Activated CD8-positive, alpha-beta memory T cell treated with anti-CD3 and anti-CD28 coated beads for 24 hours (primary cell): ENCODE results near the gene METTL2B.
A peak's percentile ranks its signal among the peaks of the same experiment; 100 is the strongest.
"Not testable (repeated sequence)": the region's sequence is repeated elsewhere in the genome, so short reads cannot be mapped to it uniquely, and the experiment has no call there.

Experiments used
- DNase-seq: peaks from one replicate; pipeline ENCODE4 v3.0.0-alpha.2; 2020

The METTL2B gene

DNA sequence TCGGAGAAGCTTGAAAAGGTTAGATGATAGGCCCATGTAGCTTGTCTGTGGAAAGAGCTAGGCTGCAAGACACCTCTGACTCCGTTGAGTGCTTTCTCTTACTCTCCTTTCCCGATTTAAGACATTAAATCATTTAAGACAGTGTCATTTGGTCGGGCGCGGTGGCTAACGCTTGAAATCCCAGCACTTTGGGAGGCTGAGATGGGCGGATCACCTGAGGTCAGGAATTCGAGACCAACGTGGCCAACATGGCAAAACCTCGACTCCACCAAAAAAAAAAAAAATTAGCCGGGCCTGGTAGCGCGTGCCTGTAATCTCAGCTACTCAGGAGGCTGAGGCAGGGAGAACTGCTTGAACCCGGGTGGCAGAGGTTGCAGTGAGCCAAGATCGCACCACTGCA, 52.6 kb downstream of the METTL2B start:
- not testable (repeated sequence) for DNase-seq

DNA sequence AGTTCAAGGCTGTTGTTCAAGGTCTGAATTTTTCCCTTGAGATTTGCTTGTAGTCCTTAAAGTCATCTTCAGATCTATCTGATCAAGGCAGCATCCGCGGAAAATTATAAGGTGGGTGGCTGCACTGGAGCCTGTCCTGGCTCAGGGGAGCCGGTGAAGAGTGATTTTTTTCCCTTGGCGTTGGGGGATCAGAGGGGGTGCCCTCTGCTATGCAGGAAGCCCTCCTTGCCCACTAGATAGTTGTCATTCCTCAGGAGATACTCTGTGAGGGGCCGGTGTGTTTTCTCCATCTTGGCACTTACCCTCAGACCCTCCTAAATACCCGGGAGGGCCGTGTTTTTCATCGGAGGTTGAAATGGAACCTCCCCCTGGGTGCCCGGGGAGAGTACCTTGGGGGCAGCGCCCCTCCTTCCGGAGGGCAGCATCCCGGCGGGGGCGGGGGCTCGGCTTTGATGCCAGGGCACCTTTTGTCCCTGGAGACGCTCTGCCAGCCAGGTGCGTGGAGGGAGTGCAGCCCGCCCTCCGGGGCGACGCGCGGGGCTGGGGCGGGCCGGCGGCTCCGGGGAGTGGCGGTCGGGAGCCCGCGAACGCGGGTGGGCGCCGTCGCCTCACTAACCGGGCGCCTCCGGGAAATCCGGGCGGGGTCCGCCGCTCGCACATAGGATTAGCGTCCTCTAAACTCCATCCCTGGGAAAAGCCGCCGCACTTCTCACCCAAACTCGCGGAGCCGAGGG, 53.7 kb downstream of the METTL2B start:
- peak; percentile 76 for DNase-seq

DNA sequence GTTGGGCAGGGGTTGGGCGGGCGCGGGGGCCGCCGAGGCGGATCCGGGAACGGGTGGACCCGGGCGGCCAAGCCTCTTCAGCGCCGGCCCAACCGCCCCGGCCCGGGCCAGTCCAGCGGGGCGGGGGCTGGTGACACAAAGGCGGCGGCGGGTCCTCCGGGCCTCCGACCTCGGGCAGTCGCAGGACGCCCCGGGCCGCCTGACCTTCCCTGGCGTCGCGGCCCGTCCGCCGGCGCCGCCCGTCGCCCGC, 54.2 kb downstream of the METTL2B start:
- DNase-seq = no peak

DNA sequence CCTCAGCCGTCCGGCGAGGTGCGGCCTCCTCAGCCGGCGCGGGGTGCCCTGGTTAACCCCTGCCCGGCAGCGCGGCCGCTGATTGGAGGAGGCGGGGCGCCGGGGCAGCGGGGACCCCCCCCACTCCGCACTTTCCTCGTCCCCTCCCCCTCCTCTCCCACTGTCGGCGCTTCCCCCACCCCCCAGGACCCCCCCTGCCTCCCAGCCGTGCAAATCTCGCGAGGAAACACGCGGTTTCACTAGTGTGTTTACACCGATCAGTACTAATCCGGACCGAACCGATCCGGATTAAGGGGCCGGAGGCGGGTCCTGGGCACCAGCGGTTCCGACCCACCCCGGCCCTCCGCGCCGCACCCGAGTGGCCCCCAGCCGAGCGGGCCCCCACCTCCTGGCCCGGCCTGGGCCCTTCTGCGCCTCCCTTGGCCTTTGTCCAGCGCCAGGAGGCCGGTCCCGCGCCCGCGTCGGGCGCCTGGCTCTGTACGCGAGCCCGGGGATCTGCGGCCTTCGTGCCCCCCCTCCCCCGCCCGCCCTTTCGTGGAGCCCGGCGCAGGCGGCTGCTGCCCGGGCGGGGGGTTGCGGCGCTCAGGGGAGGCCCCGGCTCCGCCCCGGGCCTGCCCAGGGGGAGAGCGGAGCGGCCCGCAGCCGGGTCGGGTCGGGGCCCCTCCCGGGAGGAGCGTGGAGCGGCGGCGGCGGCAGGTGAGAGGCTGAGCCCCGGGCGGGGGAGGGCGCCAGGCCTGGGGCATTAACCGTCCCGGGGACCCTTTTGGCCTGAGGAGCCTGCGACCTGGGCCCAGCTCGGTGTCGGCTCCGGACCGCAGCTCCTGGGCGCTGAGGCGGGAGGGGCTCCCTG, 54.8 kb downstream of the METTL2B start:
- DNase-seq = peak; percentile 90

DNA sequence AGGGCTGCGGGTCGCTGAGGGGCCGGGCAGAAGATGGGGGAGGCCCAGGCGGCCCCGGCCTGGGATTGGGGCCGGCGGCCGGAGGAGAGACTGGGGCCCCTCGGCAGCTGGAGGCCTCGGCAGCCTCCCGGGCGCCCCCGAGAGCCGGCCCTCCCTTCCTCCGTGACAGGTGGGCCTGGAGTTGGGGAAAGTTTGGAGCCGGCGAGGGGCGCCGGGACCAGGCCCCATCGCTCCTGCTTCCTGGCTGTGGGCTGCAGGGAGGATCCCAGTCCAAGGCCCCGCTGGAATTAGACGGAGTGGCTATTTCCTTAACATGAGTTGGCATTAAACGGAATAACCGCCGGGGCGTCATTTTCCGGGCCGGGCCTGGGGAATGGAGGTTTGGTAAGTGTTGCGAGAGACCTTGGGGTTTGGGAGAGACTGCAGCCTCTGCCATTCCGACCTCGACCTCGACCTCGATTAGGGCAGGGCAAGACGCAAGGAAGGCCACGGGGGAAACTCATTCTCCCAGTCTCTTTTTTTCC, 55.5 kb downstream of the METTL2B start:
- DNase-seq = peak; percentile 76

DNA sequence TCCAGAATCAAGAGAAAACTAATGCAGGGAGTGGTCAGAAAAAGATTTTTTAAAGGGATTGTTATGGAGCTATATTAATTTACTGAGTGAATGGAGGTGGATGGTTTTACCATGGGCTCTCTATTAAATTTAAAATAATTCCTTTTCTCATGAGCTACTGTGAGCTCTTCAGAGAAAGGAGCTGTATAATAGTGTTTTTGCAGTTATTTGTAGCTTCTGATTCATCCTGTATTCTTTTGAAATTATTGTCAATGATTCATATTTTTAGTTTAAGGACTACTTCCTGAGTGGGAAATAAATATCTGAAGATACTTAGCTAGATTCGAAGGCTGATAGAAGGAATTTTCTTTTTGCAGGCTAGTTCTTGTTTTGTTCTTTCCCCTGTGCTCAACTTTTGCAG, 56.4 kb downstream of the METTL2B start:
- not testable (repeated sequence) for DNase-seq

DNA sequence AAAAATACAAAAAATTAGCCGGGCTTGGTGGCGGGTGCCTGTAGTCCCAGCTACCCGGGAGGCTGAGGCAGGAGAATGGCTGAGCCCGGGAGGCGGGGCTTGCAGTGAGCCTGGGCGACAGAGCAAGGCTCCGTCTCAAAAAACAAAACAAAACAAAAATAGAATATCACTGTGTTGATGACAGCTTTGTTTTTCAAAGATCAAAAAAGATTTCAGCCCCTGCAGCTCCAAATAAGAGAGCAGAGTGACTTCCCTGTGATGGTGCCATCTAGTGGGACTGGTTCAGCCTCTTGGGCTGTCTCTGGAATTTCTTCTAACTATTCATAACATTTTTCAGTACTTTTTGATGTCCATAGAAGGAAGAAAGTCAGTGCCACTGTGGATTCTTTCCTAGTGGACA, 60.9 kb downstream of the METTL2B start:
- DNase-seq = peak; percentile 32

DNA sequence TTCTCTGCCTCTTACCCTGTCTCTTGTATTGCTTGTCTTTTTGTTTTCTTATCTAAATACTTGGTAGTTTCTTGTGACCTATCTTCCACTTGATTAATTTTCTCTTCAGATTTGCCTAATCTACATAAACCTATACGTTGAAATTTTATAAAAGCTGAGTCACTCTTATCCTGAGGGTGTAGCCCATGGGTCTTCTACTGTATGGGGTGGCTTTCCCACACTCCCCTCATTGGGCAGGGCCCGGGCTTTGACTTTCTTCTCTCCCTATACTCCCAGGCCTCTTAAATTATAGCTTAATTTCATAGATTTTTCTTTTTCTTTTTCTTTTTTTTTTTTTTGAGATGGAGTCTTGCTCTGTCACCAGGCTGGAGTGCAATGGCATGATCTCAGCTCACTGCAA, 66.0 kb downstream of the METTL2B start:
- DNase-seq = not testable (repeated sequence)

DNA sequence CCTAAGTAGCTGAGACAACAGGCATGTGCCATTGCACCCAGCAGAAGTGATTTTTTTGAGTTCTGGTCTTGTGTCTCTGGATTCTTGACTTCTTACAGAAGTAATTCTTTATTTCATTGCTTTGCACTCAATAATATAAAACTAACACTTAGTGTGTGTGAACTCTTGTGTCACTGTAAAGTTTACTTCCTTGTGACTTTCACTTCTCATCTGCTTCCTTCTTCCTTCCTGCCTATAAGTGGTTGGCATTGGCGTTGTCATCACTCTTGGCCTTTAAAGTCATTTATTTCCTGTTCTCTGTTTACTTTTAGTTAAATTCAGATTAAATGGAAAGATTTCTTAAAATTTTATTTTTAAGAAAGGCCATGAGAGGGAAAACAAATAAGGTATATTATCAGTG, 66.8 kb downstream of the METTL2B start:
- not testable (repeated sequence) for DNase-seq

DNA sequence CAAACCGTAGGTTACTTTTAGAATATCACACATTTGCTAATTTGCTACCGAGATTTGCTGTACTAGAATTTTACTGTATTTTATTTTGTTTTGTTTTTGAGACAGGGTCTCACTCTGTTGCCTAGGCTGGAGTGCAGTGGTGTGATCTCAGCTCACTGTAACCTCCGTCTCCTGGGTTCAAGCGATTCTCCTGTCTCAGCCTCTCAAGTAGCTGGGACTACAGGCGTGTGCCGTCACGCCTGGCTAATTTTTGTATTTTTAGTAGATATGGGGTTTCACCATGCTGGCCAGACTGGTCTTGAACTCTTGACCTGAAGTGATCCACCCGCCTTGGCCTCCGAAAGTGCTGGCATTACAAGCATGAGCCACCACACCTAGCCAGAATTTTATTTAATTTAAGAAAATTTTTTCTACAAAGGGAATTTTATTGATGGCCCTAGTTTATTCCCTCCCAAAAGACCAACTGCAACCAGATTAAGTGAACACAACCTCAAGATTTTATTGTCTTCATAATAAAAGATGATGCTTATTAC, 69.8 kb downstream of the METTL2B start:
- peak; percentile 28 for DNase-seq

DNA sequence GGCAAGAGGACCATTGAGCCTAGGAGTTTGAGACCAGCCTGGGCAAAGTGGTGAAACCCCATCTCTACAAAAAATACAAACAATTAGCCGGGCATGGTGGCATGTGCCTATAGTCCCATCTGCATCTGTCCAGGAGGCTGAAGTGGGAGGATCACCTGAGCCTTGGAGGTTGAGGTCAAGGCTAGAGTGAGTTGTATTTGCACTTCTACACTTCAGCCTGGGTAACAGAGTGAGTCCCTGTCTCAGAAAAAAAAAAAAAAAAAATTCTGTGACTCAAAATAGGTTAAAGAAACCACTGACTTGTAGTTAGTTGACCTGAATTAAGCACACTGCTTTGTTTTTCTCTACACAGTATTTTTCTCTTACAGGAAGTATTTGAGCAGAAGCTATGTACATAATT, 74.4 kb downstream of the METTL2B start:
- DNase-seq = no peak

DNA sequence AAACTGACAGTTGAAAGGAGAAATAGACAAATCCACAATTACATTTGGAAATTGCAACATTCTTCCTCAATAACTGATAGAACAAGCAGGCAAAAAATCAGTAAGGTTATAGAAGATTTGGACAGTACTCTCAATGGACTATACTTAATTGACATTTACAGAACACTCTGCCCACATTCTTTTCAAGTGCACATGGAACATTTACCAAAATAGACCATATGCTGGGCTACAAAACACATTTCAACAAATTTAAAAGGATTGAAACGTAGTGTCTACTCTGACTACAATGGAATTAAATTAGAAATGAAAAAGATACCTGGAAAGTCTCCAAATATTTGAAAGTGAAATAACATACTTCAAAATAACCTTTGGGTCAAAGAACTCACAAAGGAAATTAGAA, 77.8 kb downstream of the METTL2B start:
- not testable (repeated sequence) for DNase-seq
